ENCODE measurements around the gene LRRC4.

Gene LRRC4

GRCh38 chr7:128030654-128031611 is at the start of gene LRRC4:
TSS of gene LRRC4 (minus strand) at chr7:128031437. CDS start at chr7:128030640, 797 bp downstream.
- Histone ChIP-seq H3K27me3 (replicated peaks; ENCODE audit: control insufficient read depth, insufficient read depth, low read length) (no peaks in the 10 kb centered on the region), H3K4me3 (replicated peaks; ENCODE audit: low read depth, low read length) (peak within 1 kb of the TSS; percentile 36), H3K36me3 (ENCODE audit: control insufficient read depth, insufficient read depth, low read length) (peaks cover 10% of the 10 kb centered on the region)
- no peak for TF ChIP-seq CTCF (IDR thresholded peaks at IDR 0.05; ENCODE audit: insufficient read depth, low read length, poor library complexity, severe bottlenecking)
- DNase-seq (ENCODE audit: extremely low read depth, insufficient read length): peak; percentile 60

- H3K27me3 ChIP-seq (replicated peaks; ENCODE audit: control insufficient read depth, insufficient read depth, low read length): no peaks in the 10 kb centered on the region
- no peak overlapping the region for H3K4me3 ChIP-seq (replicated peaks; ENCODE audit: low read depth, low read length)
- TF ChIP-seq CTCF (IDR thresholded peaks at IDR 0.05; ENCODE audit: insufficient read depth, low read length, poor library complexity, severe bottlenecking): no peak
- no peak for DNase-seq (ENCODE audit: extremely low read depth, insufficient read length)
- H3K36me3 ChIP-seq (ENCODE audit: control insufficient read depth, insufficient read depth, low read length): peaks cover 65% of the 10 kb centered on the region
Observed at GRCh38 chr7:128080169-128080568, 48.9 kb upstream of the LRRC4 start.

- no peaks in the 10 kb centered on the region for H3K27me3 ChIP-seq (replicated peaks; ENCODE audit: control insufficient read depth, insufficient read depth, low read length)
- no peak for TF ChIP-seq CTCF (IDR thresholded peaks at IDR 0.05; ENCODE audit: insufficient read depth, low read length, poor library complexity, severe bottlenecking)
- no peak overlapping the region for H3K4me3 ChIP-seq (replicated peaks; ENCODE audit: low read depth, low read length)
- peaks cover 60% of the 10 kb centered on the region for H3K36me3 ChIP-seq (ENCODE audit: control insufficient read depth, insufficient read depth, low read length)
- no peak for DNase-seq (ENCODE audit: extremely low read depth, insufficient read length)
Observed at GRCh38 chr7:128078309-128078708, 47.1 kb upstream of the LRRC4 start.

- DNase-seq (ENCODE audit: extremely low read depth, insufficient read length): no peak
- Histone ChIP-seq H3K36me3 (ENCODE audit: control insufficient read depth, insufficient read depth, low read length) (peaks cover 53% of the 10 kb centered on the region), H3K27me3 (replicated peaks; ENCODE audit: control insufficient read depth, insufficient read depth, low read length) (no peaks in the 10 kb centered on the region), H3K4me3 (replicated peaks; ENCODE audit: low read depth, low read length) (no peak overlapping the region)
- TF ChIP-seq CTCF (IDR thresholded peaks at IDR 0.05; ENCODE audit: insufficient read depth, low read length, poor library complexity, severe bottlenecking): no peak
Observed at GRCh38 chr7:128076796-128077271, 45.6 kb upstream of the LRRC4 start.

GRCh38 chr7:128076196-128076795 is 45.1 kb upstream of the LRRC4 start:
- Histone ChIP-seq H3K4me3 (replicated peaks; ENCODE audit: low read depth, low read length) (no peak overlapping the region), H3K27me3 (replicated peaks; ENCODE audit: control insufficient read depth, insufficient read depth, low read length) (no peaks in the 10 kb centered on the region), H3K36me3 (ENCODE audit: control insufficient read depth, insufficient read depth, low read length) (peaks cover 48% of the 10 kb centered on the region)
- TF ChIP-seq CTCF (IDR thresholded peaks at IDR 0.05; ENCODE audit: insufficient read depth, low read length, poor library complexity, severe bottlenecking): no peak
- no peak for DNase-seq (ENCODE audit: extremely low read depth, insufficient read length)

Data from GM06990 (cell line).